ENCODE measurements around the gene MEF2D.
A peak's percentile ranks its signal among the peaks of the same experiment; 100 is the strongest.

MEF2D gene

GRCh38 chr1:156499842-156500542, 583 bp downstream of the MEF2D start:
- DNase-seq (ENCODE audit: low read depth) = peak; percentile 33

GRCh38 chr1:156499194-156499841, 1.3 kb downstream of the MEF2D start:
- peak; percentile 51 for DNase-seq (ENCODE audit: low read depth)

GRCh38 chr1:156498432-156499193, 2.0 kb downstream of the MEF2D start:
- DNase-seq (ENCODE audit: low read depth) = peak; percentile 72

- DNase-seq (ENCODE audit: low read depth) = no peak
These were observed 2.7 kb downstream of the MEF2D start for GRCh38 chr1:156497743-156498431.

- DNase-seq (ENCODE audit: low read depth) = peak; percentile 25
These were observed 3.4 kb downstream of the MEF2D start for GRCh38 chr1:156497078-156497742.

GRCh38 chr1:156496211-156496761, 4.3 kb downstream of the MEF2D start:
- peak; percentile 31 for DNase-seq (ENCODE audit: low read depth)

GRCh38 chr1:156495401-156496140, 5.0 kb downstream of the MEF2D start:
- DNase-seq (ENCODE audit: low read depth) = no peak

GRCh38 chr1:156494309-156494895, 6.2 kb downstream of the MEF2D start:
- DNase-seq (ENCODE audit: low read depth) = no peak

- DNase-seq (ENCODE audit: low read depth) = no peak
These were observed 6.8 kb downstream of the MEF2D start for GRCh38 chr1:156493742-156494141.

- DNase-seq (ENCODE audit: low read depth) = no peak
These were observed 7.4 kb downstream of the MEF2D start for GRCh38 chr1:156493154-156493631.

GRCh38 chr1:156492591-156493080, 7.9 kb downstream of the MEF2D start:
- no peak for DNase-seq (ENCODE audit: low read depth)

- no peak for DNase-seq (ENCODE audit: low read depth)
These were observed 8.5 kb downstream of the MEF2D start for GRCh38 chr1:156492013-156492590.

GRCh38 chr1:156491151-156491949, 9.2 kb downstream of the MEF2D start:
- DNase-seq (ENCODE audit: low read depth) = peak; percentile 24

- no peak for DNase-seq (ENCODE audit: low read depth)
These were observed 10.1 kb downstream of the MEF2D start for GRCh38 chr1:156490401-156491032.

- no peak for DNase-seq (ENCODE audit: low read depth)
These were observed 10.7 kb downstream of the MEF2D start for GRCh38 chr1:156489935-156490293.

GRCh38 chr1:156489166-156489934, 11.2 kb downstream of the MEF2D start:
- no peak for DNase-seq (ENCODE audit: low read depth)

- no peak for DNase-seq (ENCODE audit: low read depth)
These were observed 11.9 kb downstream of the MEF2D start for GRCh38 chr1:156488566-156489165.

Data from ELR (cell line).